WTC11 (cell line): ENCODE data around the gene ERGIC2.

ENCODE experiments used
- ATF3 ChIP-seq: sonication (generic); formaldehyde crosslinking; conservative IDR thresholded peaks from 2 replicates; pipeline ENCODE4 v1.8.1; 2022; ENCODE audit warnings: mild to moderate bottlenecking, missing genetic modification reagents
- CBFB ChIP-seq: sonication (generic); formaldehyde crosslinking; IDR thresholded peaks from 2 replicates; pipeline ENCODE4 v1.8.1; 2022; ENCODE audit warnings: mild to moderate bottlenecking, low read depth, missing genetic modification reagents
- CTCF ChIP-seq: fragments of 200-600 bp; IDR thresholded peaks from 2 replicates; pipeline ENCODE4 v1.8.0; 2022; ENCODE audit warnings: antibody characterized with exemption
- ZNF121 ChIP-seq: sonication (generic); formaldehyde crosslinking; IDR thresholded peaks from 2 replicates; pipeline ENCODE4 v1.8.0; 2023; ENCODE audit warnings: missing genetic modification reagents
- ZNF423 ChIP-seq: fragments of 250-450 bp; sonication (Bioruptor Pico); IDR thresholded peaks from 2 replicates; pipeline ENCODE4 v2.1.2; 2022; ENCODE audit warnings: mild to moderate bottlenecking, moderate library complexity
- TF ChIP-seq, protein P1 (sequence below): sonication (generic); formaldehyde crosslinking; IDR thresholded peaks from 2 replicates; pipeline ENCODE4 v1.8.0; 2022; ENCODE audit warnings: mild to moderate bottlenecking, missing genetic modification reagents

- no peak for TF ChIP-seq CBFB
- TF ChIP-seq ATF3 (CRISPR knock-in tag) = no peak
- TF ChIP-seq CTCF = no peak
- TF ChIP-seq ZNF121 = no peak
- TF ChIP-seq, protein P1, sequence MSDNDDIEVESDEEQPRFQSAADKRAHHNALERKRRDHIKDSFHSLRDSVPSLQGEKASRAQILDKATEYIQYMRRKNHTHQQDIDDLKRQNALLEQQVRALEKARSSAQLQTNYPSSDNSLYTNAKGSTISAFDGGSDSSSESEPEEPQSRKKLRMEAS (CRISPR knock-in tag) = no peak
- no peak for TF ChIP-seq ZNF423 (CRISPR knock-in tag)
Measured at GRCh38 chr12:29299633-29300032, 81.3 kb downstream of the ERGIC2 start.
